Skeletal muscle tissue (tissue), 5 donors: ENCODE measurements around the gene NDUFV1. TPM values are rescaled to one million over a fixed set of nuclear protein-coding genes. Genes with fewer than 3 reads are reported as not detected.
A peak's percentile ranks its signal among the peaks of the same experiment; 100 is the strongest.
"Not testable (repeated sequence)": the region's sequence is repeated elsewhere in the genome, so short reads cannot be mapped to it uniquely, and the experiment has no call there.

ENCODE experiments used
- H3K27ac ChIP-seq: one replicate; pipeline ENCODE4 v1.7.0; 2013; ENCODE audit warnings: mild to moderate bottlenecking, low read depth, low read length, inconsistent platforms
- H3K27me3 ChIP-seq, 3 donors: one replicate each; pipeline ENCODE4 v1.7.0; 2013; ENCODE audit warnings: low read length in 3 of 3; ENCODE audit not compliant: control insufficient read depth in 3 of 3, insufficient read depth in 3 of 3
- H3K36me3 ChIP-seq, 3 donors: one replicate each; pipeline ENCODE4 v1.7.0; 2013; ENCODE audit warnings: low read length in 3 of 3; ENCODE audit not compliant: control insufficient read depth in 3 of 3, insufficient read depth in 3 of 3
- H3K4me1 ChIP-seq, 3 donors: one replicate each; pipeline ENCODE4 v1.7.0; 2013; ENCODE audit warnings: low read length in 3 of 3, mild to moderate bottlenecking in 3 of 3; ENCODE audit not compliant: control insufficient read depth in 3 of 3, insufficient read depth in 3 of 3
- H3K4me3 ChIP-seq, 3 donors: one replicate each; pipeline ENCODE4 v1.7.0; 2013; ENCODE audit warnings: low read length in 3 of 3
- H3K9ac ChIP-seq, 3 donors: one replicate each; pipeline ENCODE4 v1.7.0; 2013; ENCODE audit warnings: low read length in 3 of 3, mild to moderate bottlenecking in 3 of 3, moderate library complexity in 2 of 3, low read depth in 1 of 3
- H3K9me3 ChIP-seq, 3 donors: one replicate each; pipeline ENCODE4 v1.7.0; 2013; ENCODE audit warnings: low read length in 3 of 3; ENCODE audit not compliant: control insufficient read depth in 3 of 3
- small RNA-seq: library from RNA; depleted of rRNA; stranded (forward); fragments of <200 nt; gene quantifications from one replicate; pipeline ENCODE3, GENCODE V24; 2014
- total RNA-seq: library from RNA; depleted of rRNA; stranded (reverse); fragments of >200 nt; gene quantifications from one replicate; pipeline ENCODE4 v1.2.3, GENCODE V29; 2014
- donor health status: Osteomylitis.

The NDUFV1 gene
- total RNA-seq, 1 donor from 2014 or later = 178 TPM

DNA sequence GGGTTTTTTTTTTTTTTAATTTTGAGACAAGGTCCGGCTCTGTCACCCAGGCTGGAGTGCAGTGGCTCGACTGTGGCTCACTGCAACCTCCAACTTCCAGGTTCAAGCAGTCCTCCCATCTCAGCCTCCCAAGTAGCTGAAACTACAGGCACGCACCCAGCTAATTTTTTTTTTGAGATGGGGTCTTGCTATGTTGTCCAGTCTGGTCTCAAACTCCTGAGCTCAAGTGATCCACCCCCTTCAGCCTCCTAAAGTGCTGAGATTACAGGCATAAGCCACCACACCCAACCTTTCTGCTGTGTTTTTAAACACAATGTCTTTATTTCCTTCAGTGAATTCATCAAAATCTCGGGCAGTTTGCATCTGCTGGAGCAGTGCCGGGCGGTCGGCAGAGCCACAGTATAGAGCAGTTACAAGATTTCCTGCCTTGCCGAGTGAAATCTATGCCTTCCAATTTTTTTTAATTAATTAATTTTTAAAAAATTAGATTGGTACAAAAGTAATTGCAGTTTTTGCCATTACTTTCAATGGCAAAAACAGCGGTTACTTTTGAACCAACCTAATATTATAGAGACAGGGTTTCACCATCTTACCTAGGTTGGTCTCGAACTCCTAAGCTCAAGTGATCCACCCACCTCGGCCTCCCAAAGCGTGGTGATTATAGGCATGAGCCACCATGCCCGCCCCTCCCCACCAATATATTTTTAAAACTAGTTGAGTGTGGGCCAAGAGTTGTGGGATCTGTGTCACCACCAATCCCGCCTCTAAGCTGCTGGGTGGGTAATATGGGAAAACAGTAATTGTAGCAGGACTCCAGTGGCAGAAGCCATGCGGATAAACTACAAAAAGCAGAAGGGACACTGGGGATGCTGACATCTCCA, 46.5 kb downstream of the NDUFV1 start:
- Histone ChIP-seq H3K27me3 (peaks cover 18 to 22% (median 19%) of the 10 kb centered on the region in 3 donors), H3K4me1 (peaks cover 0 to 14% (median 4%) of the 10 kb centered on the region in 3 donors)

DNA sequence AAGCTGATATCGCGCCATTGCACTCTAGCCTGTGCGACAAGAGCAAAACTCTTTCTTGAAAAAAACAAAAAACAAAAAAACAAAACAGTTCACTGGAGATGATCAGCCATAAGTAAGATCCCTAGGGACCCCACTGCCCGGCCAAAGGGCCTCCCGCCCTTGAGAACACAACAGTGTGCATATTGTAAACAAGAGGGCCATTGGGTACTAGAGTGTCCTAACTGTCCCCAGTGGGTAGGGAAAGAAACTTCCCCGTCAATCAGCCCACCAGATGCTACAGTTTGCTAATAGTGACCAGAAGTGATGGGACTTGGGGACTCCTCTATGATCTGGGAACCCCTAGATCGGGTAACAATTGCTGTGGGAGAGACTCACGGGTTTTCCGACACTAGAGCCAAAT, 47.5 kb downstream of the NDUFV1 start:
- no peaks in the 10 kb centered on the region for H3K36me3 ChIP-seq
- peaks cover 12 to 17% (median 13%) of the 10 kb centered on the region in 3 donors for H3K27me3 ChIP-seq
- peaks cover 0 to 14% (median 4%) of the 10 kb centered on the region in 3 donors for H3K4me1 ChIP-seq
- no peak overlapping the region for H3K4me3 ChIP-seq
- H3K27ac ChIP-seq = no peak overlapping the region
- no peaks in the 10 kb centered on the region for H3K9me3 ChIP-seq
- H3K9ac ChIP-seq = no peak overlapping the region

More for the DNA sequence above, 46.5 kb downstream of the NDUFV1 start:
- H3K9me3 ChIP-seq = no peaks in the 10 kb centered on the region
- H3K36me3 ChIP-seq = no peaks in the 10 kb centered on the region
- no peak overlapping the region for H3K9ac ChIP-seq
- no peak overlapping the region for H3K27ac ChIP-seq
- no peak overlapping the region for H3K4me3 ChIP-seq

DNA sequence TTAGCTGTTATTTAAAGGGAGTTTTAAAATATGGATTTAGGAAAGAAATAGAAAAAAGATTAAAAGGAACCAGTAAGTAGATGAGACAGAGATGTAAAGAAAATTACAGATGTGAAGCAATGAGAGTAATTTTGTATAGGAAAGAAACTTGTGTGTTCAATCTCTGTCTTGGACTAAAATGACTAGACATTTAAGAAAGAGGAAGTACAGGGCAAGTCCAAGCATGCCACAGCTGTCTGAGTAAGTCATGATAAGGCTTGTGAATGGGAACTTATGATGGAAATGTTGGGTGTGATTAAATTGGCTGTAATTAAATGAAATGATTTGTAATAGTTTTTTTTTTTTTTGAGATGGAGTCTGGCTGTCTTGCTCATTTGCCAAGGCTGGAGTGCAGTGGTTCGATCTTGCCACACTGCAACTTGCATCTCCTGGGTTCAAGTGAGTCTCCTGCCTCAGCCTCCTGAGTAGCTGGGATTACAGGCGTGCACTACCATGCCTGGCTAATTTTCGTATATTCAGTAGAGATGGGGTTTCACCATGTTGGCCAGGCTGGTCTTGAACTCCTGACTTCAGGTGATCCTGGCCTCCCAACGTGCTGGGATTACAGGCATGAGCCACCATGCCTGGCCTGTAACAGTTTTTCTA, 49.7 kb downstream of the NDUFV1 start:
- Histone ChIP-seq H3K4me1 (no peaks in the 10 kb centered on the region), H3K36me3 (no peaks in the 10 kb centered on the region), H3K27me3 (no peaks in the 10 kb centered on the region), H3K9me3 (no peaks in the 10 kb centered on the region), H3K4me3 (no peak overlapping the region), H3K9ac (no peak overlapping the region), H3K27ac (no peak overlapping the region)

DNA sequence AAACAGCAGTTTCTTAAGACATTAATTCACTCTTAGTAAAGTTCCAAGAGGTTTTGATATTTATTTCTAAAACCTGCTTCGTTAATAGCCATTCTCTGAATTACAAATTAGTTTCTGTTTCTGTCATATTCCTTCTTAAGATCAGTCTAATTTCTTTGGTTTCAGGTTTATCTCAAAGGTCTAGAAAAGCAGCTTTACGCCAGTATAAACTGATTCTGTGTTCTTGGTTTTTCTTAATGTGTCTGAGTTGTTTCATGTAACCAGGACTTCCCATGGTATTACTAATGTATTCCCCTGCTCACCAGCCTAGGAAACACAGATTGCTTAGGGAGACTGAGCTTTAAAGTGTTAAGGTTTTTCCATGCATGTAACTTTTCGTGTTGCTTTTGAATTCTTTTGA, 50.6 kb downstream of the NDUFV1 start:
- H3K27ac ChIP-seq = no peak overlapping the region
- H3K4me3 ChIP-seq = no peak overlapping the region
- peak overlapping the region in 1 of 3 donors; percentile 30 for H3K9ac ChIP-seq
- H3K4me1 ChIP-seq = no peaks in the 10 kb centered on the region
- H3K9me3 ChIP-seq = no peaks in the 10 kb centered on the region
- H3K27me3 ChIP-seq = no peaks in the 10 kb centered on the region
- H3K36me3 ChIP-seq = no peaks in the 10 kb centered on the region

DNA sequence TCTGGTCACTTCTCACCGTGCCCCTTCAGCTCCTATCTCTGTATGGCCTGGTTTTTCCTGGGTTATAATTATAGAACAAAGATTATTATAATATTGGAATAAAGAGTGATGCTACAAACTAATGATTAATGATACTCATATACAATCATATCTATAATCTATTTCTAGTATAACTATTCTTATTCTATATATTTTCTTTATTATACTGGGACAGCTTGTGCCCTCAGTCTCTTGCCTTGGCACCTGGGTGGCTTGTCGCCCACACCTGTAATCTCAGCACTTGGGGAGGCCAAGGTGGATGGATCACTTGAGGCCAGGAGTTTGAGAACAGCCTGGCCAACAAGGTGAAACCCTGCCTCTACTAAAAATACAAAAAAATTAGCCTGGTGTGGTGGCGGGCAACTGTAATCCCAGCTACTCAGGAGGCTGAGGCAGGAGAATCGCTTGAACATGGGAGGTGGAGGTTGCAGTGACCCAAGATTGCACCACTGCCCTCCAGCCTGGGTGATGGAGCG, 53.0 kb downstream of the NDUFV1 start:
- H3K9ac ChIP-seq, H3K27me3 ChIP-seq, H3K4me1 ChIP-seq, H3K9me3 ChIP-seq, H3K4me3 ChIP-seq, H3K27ac ChIP-seq, H3K36me3 ChIP-seq: not testable (repeated sequence)

DNA sequence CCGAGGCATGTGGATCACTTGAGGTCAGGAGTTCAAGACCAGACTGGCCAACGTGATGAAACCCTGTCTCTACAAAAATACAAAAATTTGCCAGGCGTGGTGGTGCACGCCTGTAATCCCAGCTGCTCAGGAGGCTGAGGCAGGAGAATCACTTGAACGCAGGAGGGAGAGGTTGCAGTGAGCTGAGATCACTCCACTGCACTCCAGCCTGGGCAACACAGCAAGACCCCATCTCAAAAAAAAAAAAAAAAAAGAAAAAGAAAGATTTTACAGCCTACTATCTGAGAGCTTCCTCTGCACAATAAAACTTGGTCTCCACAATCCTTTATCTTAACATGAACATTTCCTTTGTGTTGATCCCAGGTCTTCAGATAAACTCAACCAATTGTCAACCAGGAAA, 54.0 kb downstream of the NDUFV1 start:
- H3K9me3 ChIP-seq, H3K36me3 ChIP-seq, H3K9ac ChIP-seq, H3K4me1 ChIP-seq, H3K27me3 ChIP-seq, H3K27ac ChIP-seq, H3K4me3 ChIP-seq: not testable (repeated sequence)

Small RNA genes within 50 kb of the gene (small RNA-seq; reads per million reads assigned to genes)
- not detected for gene AP003385.3

Other genes starting within 250 kb of the NDUFV1 start
- 1.0 TPM for gene CLCF1, start 233.3 kb upstream of the NDUFV1 start, total RNA-seq
- gene RAD9A, start 214.9 kb upstream of the NDUFV1 start, total RNA-seq = 2.6 TPM
- gene PPP1CA, start 205.1 kb upstream of the NDUFV1 start, total RNA-seq = 163 TPM
- gene TBC1D10C, start 202.9 kb upstream of the NDUFV1 start, total RNA-seq = 1.0 TPM
- 17.2 TPM for gene CARNS1, start 191.3 kb upstream of the NDUFV1 start, total RNA-seq
- gene RPS6KB2, start 178.4 kb upstream of the NDUFV1 start, total RNA-seq = 23.5 TPM
- gene PTPRCAP, start 169.3 kb upstream of the NDUFV1 start, total RNA-seq = not detected
- gene CORO1B, start 163.5 kb upstream of the NDUFV1 start, total RNA-seq = 34.4 TPM
- not detected for gene GPR152, start 154.2 kb upstream of the NDUFV1 start, total RNA-seq
- 0.52 TPM for gene CABP4, start 151.6 kb upstream of the NDUFV1 start, total RNA-seq
- 17.2 TPM for gene TMEM134, start 137.7 kb upstream of the NDUFV1 start, total RNA-seq
- gene AIP, start 123.9 kb upstream of the NDUFV1 start, total RNA-seq = 84.5 TPM
- 5.7 TPM for gene PITPNM1, start 101.6 kb upstream of the NDUFV1 start, total RNA-seq
- 2.6 TPM for gene CDK2AP2, start 98.8 kb upstream of the NDUFV1 start, total RNA-seq
- gene CABP2, start 83.5 kb upstream of the NDUFV1 start, total RNA-seq = not detected
- gene GSTP1, start 23.1 kb upstream of the NDUFV1 start, total RNA-seq = 293 TPM
- gene NUDT8, start 23.0 kb downstream of the NDUFV1 start, total RNA-seq = 5.2 TPM
- not detected for gene TBX10, start 32.8 kb downstream of the NDUFV1 start, total RNA-seq
- gene ACY3, start 43.8 kb downstream of the NDUFV1 start, total RNA-seq = not detected
- gene ALDH3B2, start 67.7 kb downstream of the NDUFV1 start, total RNA-seq = not detected